IMR-90 (cell line): ENCODE measurements around the gene PALLD. TPM values are rescaled to one million over a fixed set of nuclear protein-coding genes. Genes with fewer than 3 reads are reported as not detected.

Experiments
- ATAC-seq: fragments of 200-7000 bp; cut with Tn5 transposase; 2 replicates; pipeline ENCODE4 v1.9.1; 2020; ENCODE audit warnings: low read depth, mild to moderate bottlenecking, moderate library complexity
- BruUV-seq: library from RNA; stranded (reverse); fragments of 400-500 nt; replicated peaks from 2 replicates; lab custom pipeline; 2021; lab: Mats Ljungman, UMichigan
- CTCF ChIA-PET: fragments of 300-600 bp; formaldehyde crosslinking; extraction: SDS; loops from one replicate; lab custom pipeline; 2021; ENCODE audit warnings: antibody characterized with exemption; lab: Yijun Ruan, JAX
- POLR2A ChIA-PET: fragments of 300-600 bp; sonication (Branson Sonifier 250); formaldehyde crosslinking; loops from one replicate; lab custom pipeline; 2022; ENCODE audit warnings: antibody characterized with exemption; ENCODE audit not compliant: unreplicated experiment; lab: Charles Lee
- DNase-seq: peaks from one replicate; pipeline ENCODE4 v3.0.0; 2013
- H2AFZ ChIP-seq: replicated peaks from 2 replicates; pipeline ENCODE3; 2013; ENCODE audit warnings: low read length, mild to moderate bottlenecking; ENCODE audit not compliant: poor library complexity
- H2AK5ac ChIP-seq: 2 replicates; pipeline ENCODE4 v1.6.1; 2013; ENCODE audit warnings: low read depth, low read length, inconsistent platforms
- H2AK9ac ChIP-seq: replicated peaks from 2 replicates; pipeline ENCODE3; 2013; ENCODE audit warnings: mild to moderate bottlenecking, low read depth, low read length, moderate library complexity; ENCODE audit not compliant: poor library complexity
- H2BK120ac ChIP-seq: 2 replicates; pipeline ENCODE4 v1.6.1; 2013; ENCODE audit warnings: low read depth, low read length, inconsistent platforms
- H2BK15ac ChIP-seq: 3 replicates; pipeline ENCODE4 v1.6.1; 2013; ENCODE audit warnings: low read depth, low read length, inconsistent platforms
- H2BK20ac ChIP-seq: 2 replicates; pipeline ENCODE4 v1.6.1; 2013; ENCODE audit warnings: low read depth, mild to moderate bottlenecking, inconsistent platforms, low read length, moderate library complexity
- H2BK5ac ChIP-seq: 2 replicates; pipeline ENCODE4 v1.6.1; 2013; ENCODE audit warnings: mild to moderate bottlenecking, low read depth, low read length, inconsistent platforms; ENCODE audit not compliant: poor library complexity, severe bottlenecking
- H3K14ac ChIP-seq: replicated peaks from 2 replicates; pipeline ENCODE4 v1.6.1; 2013; ENCODE audit warnings: low read depth, low read length, inconsistent platforms
- H3K18ac ChIP-seq: 2 replicates; pipeline ENCODE4 v1.6.1; 2013; ENCODE audit warnings: low read depth, low read length, control low read depth
- H3K23ac ChIP-seq: 2 replicates; pipeline ENCODE4 v1.6.1; 2013; ENCODE audit warnings: low read depth, low read length, inconsistent platforms
- H3K27ac ChIP-seq: 2 replicates; pipeline ENCODE4 v1.5.1; 2013; ENCODE audit warnings: mild to moderate bottlenecking, control low read depth, low read length; ENCODE audit not compliant: insufficient read depth
- H3K27me3 ChIP-seq: 2 replicates; pipeline ENCODE4 v1.6.1; 2013; ENCODE audit warnings: low read length; ENCODE audit not compliant: control insufficient read depth, insufficient read depth
- H3K36me3 ChIP-seq: 2 replicates; pipeline ENCODE4 v1.6.1; 2013; ENCODE audit warnings: low read length, mixed read lengths; ENCODE audit not compliant: control insufficient read depth, insufficient read depth
- H3K4ac ChIP-seq: 2 replicates; pipeline ENCODE4 v1.6.1; 2013; ENCODE audit warnings: low read depth, low read length, inconsistent platforms
- H3K4me1 ChIP-seq: 2 replicates; pipeline ENCODE4 v1.6.1; 2013; ENCODE audit warnings: low read length, mixed read lengths; ENCODE audit not compliant: control insufficient read depth, insufficient read depth
- H3K4me2 ChIP-seq: 2 replicates; pipeline ENCODE4 v1.6.1; 2013; ENCODE audit warnings: low read depth, mild to moderate bottlenecking, control low read depth, low read length, moderate library complexity
- H3K4me3 ChIP-seq: 2 replicates; pipeline ENCODE4 v1.5.1; 2013; ENCODE audit warnings: low read depth, mild to moderate bottlenecking, control low read depth, low read length, moderate library complexity; ENCODE audit not compliant: insufficient read depth
- H3K56ac ChIP-seq: 2 replicates; pipeline ENCODE4 v1.6.1; 2013; ENCODE audit warnings: low read length, inconsistent platforms; ENCODE audit not compliant: insufficient read depth; ENCODE audit errors: extremely low read depth
- H3K79me1 ChIP-seq, 2 experiments: 2 replicates each; pipeline ENCODE4 v1.6.1; 2013; ENCODE audit warnings: low read length in 2 of 2, inconsistent platforms in 1 of 2, low read depth in 1 of 2
- H3K9ac ChIP-seq: 2 replicates; pipeline ENCODE4 v1.6.1; 2013; ENCODE audit warnings: low read depth, low read length, control low read depth
- H3K9me1 ChIP-seq: 2 replicates; pipeline ENCODE4 v1.6.1; 2013; ENCODE audit warnings: low read length, inconsistent platforms; ENCODE audit not compliant: insufficient read depth
- H3K9me3 ChIP-seq: 2 replicates; pipeline ENCODE4 v1.6.1; 2013; ENCODE audit warnings: low read length; ENCODE audit not compliant: control insufficient read depth, insufficient read depth
- H4K20me1 ChIP-seq: 2 replicates; pipeline ENCODE4 v1.6.1; 2013; ENCODE audit warnings: low read length, inconsistent platforms; ENCODE audit not compliant: insufficient read depth
- H4K5ac ChIP-seq: 2 replicates; pipeline ENCODE4 v1.6.1; 2013; ENCODE audit warnings: mild to moderate bottlenecking, low read depth, low read length, control low read depth
- H4K8ac ChIP-seq, 2 experiments: 2 replicates each; pipeline ENCODE4 v1.6.1; 2013; ENCODE audit warnings: low read depth in 2 of 2, low read length in 2 of 2, control low read depth in 1 of 2, inconsistent platforms in 1 of 2
- H4K91ac ChIP-seq: 2 replicates; pipeline ENCODE4 v1.6.1; 2013; ENCODE audit warnings: low read depth, low read length, inconsistent platforms; ENCODE audit not compliant: insufficient read depth
- CHD1 ChIP-seq: IDR thresholded peaks from 2 replicates; pipeline ENCODE4 v1.6.1; 2012; ENCODE audit warnings: low read depth, low read length, improper control_type of control experiment
- CTCF ChIP-seq: conservative IDR thresholded peaks from 2 replicates; pipeline ENCODE4 v1.5.1; 2012; ENCODE audit warnings: mild to moderate bottlenecking, low read depth, low read length, improper control_type of control experiment
- ELK1 ChIP-seq: fragments of 150-350 bp; IDR thresholded peaks from 2 replicates; pipeline ENCODE4 v1.6.1; 2016; ENCODE audit warnings: low read depth, mild to moderate bottlenecking, low read length, moderate library complexity, borderline replicate concordance
- FOS ChIP-seq: fragments of 150-350 bp; IDR thresholded peaks from 2 replicates; pipeline ENCODE4 v1.6.1; 2016; ENCODE audit warnings: low read depth, low read length
- MAFK ChIP-seq: IDR thresholded peaks from 2 replicates; pipeline ENCODE4 v1.6.1; 2012; ENCODE audit warnings: low read depth, low read length, improper control_type of control experiment
- MXI1 ChIP-seq: IDR thresholded peaks from 2 replicates; pipeline ENCODE4 v1.6.1; 2012; ENCODE audit warnings: low read depth, mild to moderate bottlenecking, low read length, moderate library complexity, borderline replicate concordance
- RAD21 ChIP-seq: IDR thresholded peaks from 2 replicates; pipeline ENCODE4 v1.6.1; 2012; ENCODE audit warnings: low read length, improper control_type of control experiment
- RCOR1 ChIP-seq: IDR thresholded peaks from 2 replicates; pipeline ENCODE4 v1.6.1; 2012; ENCODE audit warnings: mild to moderate bottlenecking, low read length, improper control_type of control experiment; ENCODE audit not compliant: insufficient replicate concordance
- RFX5 ChIP-seq: IDR thresholded peaks from 2 replicates; pipeline ENCODE4 v1.8.0; 2012; ENCODE audit warnings: low read depth, mild to moderate bottlenecking, low read length, moderate library complexity
- SMC3 ChIP-seq: fragments of 150-350 bp; IDR thresholded peaks from 2 replicates; pipeline ENCODE4 v1.6.1; 2016; ENCODE audit warnings: low read depth, mild to moderate bottlenecking, antibody characterized with exemption, low read length, moderate library complexity
- USF2 ChIP-seq: fragments of 150-350 bp; IDR thresholded peaks from 2 replicates; pipeline ENCODE4 v1.6.1; 2017; ENCODE audit warnings: mild to moderate bottlenecking, antibody characterized with exemption, low read length, low read depth
- WGBS, 2 experiments: methylation state at CpG; one replicate each; pipeline versions ENCODE4 v1.1.5 to v1.1.7; 2013; ENCODE audit warnings: missing lambda C conversion rate in 2 of 2; ENCODE audit not compliant: insufficient read length in 1 of 2; ENCODE audit errors: extremely low coverage in 2 of 2; 5-methylcytosine and 5-hydroxymethylcytosine counted together
- dilution Hi-C: fragments of 300-500 bp; cut with HindIII; formaldehyde crosslinking; loops from one replicate; pipeline ENCODE4 v1.14.3; 2018; ENCODE audit warnings: low sequenced_read_pairs; ENCODE audit not compliant: unreplicated experiment
- in situ Hi-C: fragments of 300-500 bp; cut with MboI; formaldehyde crosslinking; loops from 3 replicates; pipeline ENCODE4 v1.14.3; 2019; ENCODE audit warnings: low sequenced_read_pairs, inconsistent platforms, mixed read lengths
- intact Hi-C: fragments of 100-400 bp; cut with micrococcal nuclease; formaldehyde crosslinking; loops from 2 replicates; pipeline ENCODE4 v1.10.0; 2022
- polyA plus RNA-seq, 3 experiments: library from polyadenylated mRNA; depleted of rRNA; stranded (reverse); fragments of >200 nt; gene quantifications; 2 replicates each; pipeline ENCODE4 v1.2.3, GENCODE V29; 2012; ENCODE audit warnings: low replicate concordance in 1 of 3
- total RNA-seq: library from RNA; depleted of rRNA; stranded (reverse); fragments of >200 nt; gene quantifications from 2 replicates; pipeline ENCODE4 v1.2.3, GENCODE V29; 2012

PALLD gene
- total and polyA plus RNA-seq, 2 of the 4 experiments (the other 2 are of a cell fraction), result 91.0 to 91.9 TPM

- peak; percentile 57 for DNase-seq
- BruUV-seq, result no TSS peak
- POLR2A ChIA-PET, result no interaction called here
Observed at GRCh38 chr4:168574581-168575295, 77.9 kb downstream of the PALLD start.

More at GRCh38 chr4:168574581-168575295, 77.9 kb downstream of the PALLD start:
- no peaks in the 10 kb centered on the region for H3K79me1 ChIP-seq
- no peak overlapping the region for H2BK20ac ChIP-seq
- no peaks in the 10 kb centered on the region for H3K27me3 ChIP-seq
- no peak overlapping the region for H3K4me3 ChIP-seq
- H2AK5ac ChIP-seq, result no peak overlapping the region
- in situ Hi-C loops, result no loop called here
- no peak overlapping the region for H3K27ac ChIP-seq
- H2AK9ac ChIP-seq, result no peak overlapping the region
- TF ChIP-seq FOS, result no peak
- no peak for TF ChIP-seq SMC3
- TF ChIP-seq ELK1, result no peak
- TF ChIP-seq RFX5, result no peak
- TF ChIP-seq CHD1, result no peak
- no peak for TF ChIP-seq MXI1
- no peak for TF ChIP-seq CTCF
- no peak for TF ChIP-seq MAFK
- TF ChIP-seq USF2, result no peak
- TF ChIP-seq RCOR1, result no peak
- TF ChIP-seq RAD21, result no peak
- no peak overlapping the region for H3K9ac ChIP-seq
- no peak overlapping the region for H2AFZ ChIP-seq
- no peak overlapping the region for H3K18ac ChIP-seq
- H4K5ac ChIP-seq, result no peak overlapping the region
- CTCF ChIA-PET, result interaction anchor here (1.2 kb wide), 1 partner anchor 11 kb away, joined by 4 read pairs; no protein-coding TSS in a partner anchor
- H3K4me2 ChIP-seq, result no peak overlapping the region
- H4K8ac ChIP-seq, result no peak overlapping the region
- no peak overlapping the region for H2BK120ac ChIP-seq
- ATAC-seq, result peak; percentile 83
- H3K23ac ChIP-seq, result no peak overlapping the region
- no peaks in the 10 kb centered on the region for H3K9me1 ChIP-seq
- peaks cover 2% of the 10 kb centered on the region; the same call in 1 of the 2 replicates for H3K4me1 ChIP-seq
- no peaks in the 10 kb centered on the region for H4K20me1 ChIP-seq
- dilution Hi-C loops, result no loop called here
- no CpG with 5 or more reads among the region's 5 CpGs for WGBS, 2 experiments
- no peaks in the 10 kb centered on the region for H3K36me3 ChIP-seq
- no peak overlapping the region for H3K14ac ChIP-seq
- no peak overlapping the region; the same call in 2 of the 3 replicates for H2BK15ac ChIP-seq
- no peaks in the 10 kb centered on the region for H3K9me3 ChIP-seq
- H4K91ac ChIP-seq, result no peak overlapping the region
- intact Hi-C loops, result no loop called here
- H3K56ac ChIP-seq, result no peak overlapping the region
- no peak overlapping the region for H2BK5ac ChIP-seq
- H3K4ac ChIP-seq, result no peak overlapping the region
